ENCODE results near the gene RSPRY1. TPM values are rescaled to one million over a fixed set of nuclear protein-coding genes. Genes with fewer than 3 reads are reported as not detected.
A peak's percentile ranks its signal among the peaks of the same experiment; 100 is the strongest.

RSPRY1 gene
- total RNA-seq, 1 donor from 2014 or later, result 20.3 TPM

DNA sequence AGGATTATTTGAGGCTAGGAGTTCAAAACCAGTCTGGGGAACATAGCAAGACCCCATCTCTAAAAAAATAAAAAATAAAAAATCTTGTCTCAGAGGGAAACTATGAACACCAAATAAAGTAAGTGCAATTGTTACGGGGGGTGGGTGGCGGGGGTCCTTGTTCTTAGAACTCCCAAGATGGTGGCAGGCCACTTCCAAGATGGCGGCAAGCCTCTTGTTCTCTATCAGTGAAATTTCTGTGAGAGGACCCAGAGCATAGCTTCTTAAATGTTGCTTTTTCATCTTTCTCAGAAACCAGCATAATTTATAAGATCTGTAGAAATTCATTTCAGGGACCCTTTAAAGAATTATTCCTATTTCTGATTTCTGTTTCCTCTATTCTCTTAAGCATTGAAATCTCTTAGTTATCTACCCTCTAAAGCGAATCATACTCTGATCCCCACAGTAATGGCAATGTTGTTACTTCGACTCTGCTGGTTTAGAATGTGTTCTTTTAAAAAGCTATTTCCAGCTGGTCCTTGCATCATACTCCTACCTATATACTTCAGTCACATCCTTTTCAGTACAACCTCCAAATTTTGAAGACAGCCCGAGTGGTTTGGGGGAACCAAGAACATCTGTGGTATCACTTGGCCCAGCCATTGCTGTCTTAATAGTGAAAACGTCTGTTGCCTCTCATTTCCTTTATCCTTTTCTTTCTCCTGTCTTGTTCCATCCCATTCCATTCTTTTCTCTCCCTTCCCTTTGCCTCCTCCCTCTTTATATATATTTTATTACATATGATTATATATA lies 16.2 kb downstream of the RSPRY1 start:
- no peak for ATAC-seq
- intact Hi-C loops (cut with micrococcal nuclease), result no loop called here
- DNase-seq, result no peak

DNA sequence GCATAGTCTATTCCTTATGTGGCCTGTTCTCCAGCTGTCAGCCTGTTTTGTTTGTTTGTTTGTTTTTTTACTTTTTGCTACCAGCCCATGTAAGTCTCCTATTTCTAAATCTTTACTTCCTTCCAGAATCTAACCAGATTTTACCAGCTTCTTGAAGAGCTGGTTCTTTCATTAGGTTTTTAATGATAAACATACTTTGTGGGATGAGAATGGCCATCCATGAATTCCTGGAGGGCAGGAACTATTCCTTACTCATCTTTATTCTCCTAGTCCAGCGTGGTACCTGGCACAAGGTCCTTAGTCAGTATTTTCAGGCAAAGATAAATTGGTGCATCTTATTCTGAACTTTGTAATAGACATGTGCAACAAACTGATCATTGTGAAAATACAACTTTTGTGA lies 17.3 kb downstream of the RSPRY1 start:
- DNase-seq (no peak), ATAC-seq (no peak)
- intact Hi-C loops (cut with micrococcal nuclease), result no loop called here

DNA sequence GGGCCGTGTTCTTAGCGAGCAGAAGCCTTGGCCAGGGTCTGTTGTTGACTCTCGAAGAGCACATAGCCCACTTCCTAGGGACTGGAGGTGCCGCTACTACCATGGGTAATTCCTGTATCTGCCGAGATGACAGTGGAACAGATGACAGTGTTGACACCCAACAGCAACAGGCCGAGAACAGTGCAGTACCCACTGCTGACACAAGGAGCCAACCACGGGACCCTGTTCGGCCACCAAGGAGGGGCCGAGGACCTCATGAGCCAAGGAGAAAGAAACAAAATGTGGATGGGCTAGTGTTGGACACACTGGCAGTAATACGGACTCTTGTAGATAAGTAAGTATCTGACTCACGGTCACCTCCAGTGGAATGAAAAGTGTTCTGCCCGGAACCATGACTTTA lies 18.5 kb downstream of the RSPRY1 start:
- DNase-seq (no peak), ATAC-seq (no peak)
- intact Hi-C loops (cut with micrococcal nuclease), result no loop called here

DNA sequence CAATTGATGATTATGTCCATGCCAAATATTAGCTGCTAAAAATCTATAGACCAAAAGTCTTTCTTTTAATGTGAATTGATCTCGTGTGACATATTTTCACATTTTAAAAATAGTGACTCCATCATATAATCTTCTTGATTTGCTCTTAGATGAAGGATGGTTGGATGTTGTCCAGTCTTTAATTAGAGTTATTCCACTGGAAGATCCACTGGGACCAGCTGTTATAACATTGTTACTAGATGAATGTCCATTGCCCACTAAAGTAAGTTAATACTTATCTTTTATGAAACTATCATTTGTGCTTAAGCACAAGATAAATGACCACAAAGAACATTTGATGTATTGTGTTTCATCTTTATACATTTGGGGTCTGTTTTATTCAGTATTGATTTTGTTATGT lies 22.8 kb downstream of the RSPRY1 start:
- ATAC-seq (no peak), DNase-seq (no peak)
- intact Hi-C loops (cut with micrococcal nuclease), result no loop called here

DNA sequence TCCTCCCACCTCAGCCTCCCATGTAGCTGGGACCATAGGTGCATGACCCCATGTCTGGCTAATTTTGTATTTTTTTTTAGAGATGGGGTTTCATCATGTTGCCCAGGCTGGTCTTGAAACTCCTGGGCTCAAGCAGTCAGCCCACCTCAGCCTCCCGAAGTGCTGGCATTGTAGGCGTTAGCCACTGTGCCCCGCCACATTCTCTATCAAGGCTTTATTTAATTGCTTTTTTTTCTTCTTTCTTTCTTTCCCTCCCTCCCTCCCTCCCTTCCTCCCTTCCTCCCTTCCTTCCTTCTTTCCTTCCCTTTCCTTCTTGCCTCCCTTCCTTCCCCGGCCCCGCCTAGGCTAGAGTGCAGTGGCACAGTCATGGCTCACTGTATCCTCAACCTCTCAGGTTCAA lies 23.7 kb downstream of the RSPRY1 start:
- intact Hi-C loops (cut with micrococcal nuclease), result no loop called here
- ATAC-seq (no peak), DNase-seq (no peak)

DNA sequence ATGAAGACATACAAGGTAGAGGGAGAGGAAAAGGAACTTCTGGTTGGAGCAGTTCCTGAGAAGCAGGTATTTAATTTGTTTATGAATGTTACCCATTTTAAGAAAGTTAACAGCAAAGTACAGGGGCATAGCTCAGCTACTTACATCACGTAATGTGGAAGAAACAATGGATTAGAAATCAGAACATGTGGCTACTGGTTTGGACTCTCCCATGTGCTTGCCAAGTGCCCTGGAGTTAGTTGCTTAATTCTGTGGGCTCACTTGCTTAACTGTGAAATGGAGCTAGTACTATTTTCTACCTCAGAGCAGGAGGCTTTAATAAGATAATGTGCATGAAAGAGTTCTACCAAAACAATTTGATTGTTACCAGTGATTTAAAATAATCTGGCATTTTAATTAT lies 27.3 kb downstream of the RSPRY1 start:
- DNase-seq (no peak), ATAC-seq (no peak)
- intact Hi-C loops (cut with micrococcal nuclease), result no loop called here

DNA sequence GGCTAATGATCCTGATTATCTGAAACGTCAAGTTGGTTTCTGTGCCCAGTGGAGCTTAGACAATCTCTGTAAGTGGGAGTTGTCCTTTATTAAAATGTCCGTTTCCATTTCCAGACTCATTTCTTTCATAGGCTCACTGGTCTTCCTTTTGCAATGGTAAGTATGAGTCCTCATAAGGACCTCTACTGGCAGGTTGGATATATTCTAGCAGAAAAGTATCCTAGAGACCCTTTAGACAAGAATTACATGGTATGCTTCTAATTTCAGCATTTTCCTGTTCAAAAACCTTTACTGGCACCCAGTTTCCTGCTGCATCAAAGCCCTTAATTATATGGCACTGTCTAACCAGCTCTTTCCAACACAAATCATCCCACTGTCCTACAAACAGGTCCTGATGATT lies 30.8 kb downstream of the RSPRY1 start:
- intact Hi-C loops (cut with micrococcal nuclease), result no loop called here

DNA sequence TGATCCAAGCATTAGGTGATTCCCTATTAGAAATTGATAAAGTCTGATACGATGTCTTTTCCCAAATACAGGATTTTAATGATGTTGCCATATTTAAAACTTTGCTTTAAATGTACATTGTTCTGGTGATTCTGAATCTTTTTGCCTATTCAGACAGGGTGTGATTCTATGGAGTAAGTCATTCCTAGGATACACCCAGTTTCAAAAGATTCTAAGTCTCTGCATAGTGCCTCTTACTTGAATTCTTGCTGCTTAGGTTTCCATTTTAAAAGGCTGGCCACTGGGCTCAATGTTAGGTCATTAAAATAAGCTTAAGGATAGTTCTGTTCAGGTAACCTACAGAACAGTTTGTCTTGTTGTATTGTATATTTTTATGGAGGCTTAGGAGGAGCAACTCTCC lies 36.9 kb downstream of the RSPRY1 start:
- intact Hi-C loops (cut with micrococcal nuclease), result no loop called here
- ATAC-seq (no peak), DNase-seq (no peak)

More for the DNA sequence above, 30.8 kb downstream of the RSPRY1 start:
- ATAC-seq, result no peak
- no peak for DNase-seq

DNA sequence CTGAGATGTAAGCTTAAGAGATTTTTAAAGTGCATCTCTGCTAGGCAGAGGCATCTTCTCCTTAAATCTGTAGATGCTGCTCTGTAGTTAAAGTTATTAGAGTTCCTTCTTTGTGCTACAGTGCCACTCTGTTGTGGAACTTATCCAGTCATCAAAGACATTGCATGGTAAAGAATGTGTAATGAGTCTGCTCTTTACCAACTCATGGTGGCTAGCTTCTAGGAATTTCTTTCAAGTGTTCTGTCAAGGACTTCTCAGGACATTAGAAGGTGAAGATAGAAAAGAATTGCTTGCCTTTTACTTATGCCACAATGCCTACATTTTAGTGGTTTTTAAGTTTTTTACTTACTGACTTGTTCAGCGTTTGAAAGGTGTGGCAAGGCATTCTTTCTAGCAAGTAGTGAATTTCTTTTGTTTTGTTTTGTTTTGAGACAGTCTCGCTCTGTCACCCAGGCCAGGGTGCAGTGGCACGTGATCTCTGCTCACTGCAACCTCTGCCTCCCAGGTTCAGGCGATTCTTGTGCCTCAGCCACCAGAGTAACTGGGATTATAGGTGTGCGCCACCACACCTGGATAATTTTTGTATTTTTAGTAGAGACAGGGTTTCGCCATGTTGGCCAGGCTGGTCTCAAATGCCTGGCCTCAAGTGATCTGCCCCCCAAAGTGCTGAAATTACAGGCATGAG lies 38.7 kb downstream of the RSPRY1 start:
- no peak for ATAC-seq
- DNase-seq, result no peak
- intact Hi-C loops (cut with micrococcal nuclease), result no loop called here

DNA sequence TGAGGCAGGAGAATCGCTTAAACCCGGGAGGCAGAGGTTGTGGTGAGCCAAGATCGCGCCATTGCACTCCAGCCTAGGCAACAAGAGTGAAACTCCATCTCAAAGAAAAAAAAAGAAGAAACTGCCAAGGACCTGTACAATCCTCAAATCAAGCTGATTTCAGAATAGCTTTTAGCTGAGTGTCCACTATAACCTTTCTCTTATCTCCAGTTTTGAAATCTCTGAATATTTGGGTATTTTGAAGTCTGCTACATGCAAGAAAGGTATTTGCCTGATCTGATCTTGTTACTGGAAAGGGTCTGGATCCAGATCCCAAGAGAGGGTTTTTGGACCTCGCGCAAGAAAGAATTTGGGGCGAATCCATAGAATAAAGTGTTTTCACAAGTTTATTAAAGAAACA lies 39.8 kb downstream of the RSPRY1 start:
- ATAC-seq, result no peak
- no peak for DNase-seq
- intact Hi-C loops (cut with micrococcal nuclease), result no loop called here

DNA sequence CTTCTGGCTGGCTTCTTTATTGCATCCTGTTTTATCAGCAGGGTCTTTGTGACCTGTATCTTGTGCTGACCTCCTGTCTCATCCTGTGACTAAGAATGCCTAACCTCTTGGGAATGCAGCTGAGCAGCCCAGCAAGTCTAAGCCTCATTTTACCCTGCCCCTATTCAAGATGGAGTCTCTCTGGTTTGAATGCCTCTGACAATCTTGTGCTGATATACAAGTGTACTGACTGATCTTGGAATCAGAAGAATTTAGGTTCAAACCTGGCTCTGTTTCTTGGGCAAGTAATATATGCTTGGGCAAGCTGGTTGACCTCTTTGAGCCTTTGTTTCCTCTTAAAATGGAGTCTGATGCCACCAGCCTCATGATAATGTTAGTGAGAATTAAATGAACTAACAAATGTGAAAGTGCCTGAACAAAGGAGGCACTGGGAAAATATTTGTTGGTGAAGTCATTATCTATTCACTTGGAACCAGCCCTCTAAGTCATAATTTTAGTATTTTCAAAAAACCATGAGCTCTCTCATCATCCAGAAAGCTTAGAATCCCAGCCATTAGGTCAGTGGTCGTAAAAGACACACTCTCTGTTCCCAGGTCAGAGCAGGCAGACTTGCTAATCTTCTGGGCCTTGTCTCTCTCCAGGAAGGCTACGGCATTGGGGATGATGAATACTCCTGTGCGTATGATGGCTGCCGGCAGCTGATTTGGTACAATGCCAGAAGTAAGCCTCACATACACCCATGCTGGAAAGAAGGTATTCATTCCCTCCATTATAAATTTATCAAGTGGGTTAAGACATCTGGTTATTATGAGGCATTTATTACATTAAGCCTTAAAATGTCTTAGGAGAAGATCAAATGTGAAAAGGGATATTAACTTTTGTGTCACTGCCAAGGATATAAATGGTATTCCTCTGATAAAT lies 40.8 kb downstream of the RSPRY1 start:
- intact Hi-C loops (cut with micrococcal nuclease), result no loop called here
- DNase-seq (no peak), ATAC-seq (no peak)

DNA sequence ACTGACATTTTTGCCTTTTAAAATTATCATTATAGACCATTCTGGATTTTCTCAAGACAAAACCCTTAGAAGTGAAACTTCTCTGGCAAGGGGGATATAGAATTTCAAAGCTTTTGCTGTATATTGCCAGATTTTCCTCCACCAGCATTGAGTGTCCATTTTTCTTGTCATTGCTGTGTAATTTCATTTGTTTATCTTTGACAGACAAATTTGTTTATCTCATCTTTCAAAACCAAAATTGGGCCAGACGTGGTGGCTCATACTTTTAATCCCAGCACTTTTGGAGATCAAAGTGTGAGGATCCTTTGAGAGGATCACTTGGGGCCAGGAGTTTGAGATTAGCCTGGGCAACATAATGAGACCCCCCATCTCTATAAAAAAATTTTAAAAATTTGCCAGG lies 43.0 kb downstream of the RSPRY1 start:
- ATAC-seq (no peak), DNase-seq (no peak)
- intact Hi-C loops (cut with micrococcal nuclease), result no loop called here

DNA sequence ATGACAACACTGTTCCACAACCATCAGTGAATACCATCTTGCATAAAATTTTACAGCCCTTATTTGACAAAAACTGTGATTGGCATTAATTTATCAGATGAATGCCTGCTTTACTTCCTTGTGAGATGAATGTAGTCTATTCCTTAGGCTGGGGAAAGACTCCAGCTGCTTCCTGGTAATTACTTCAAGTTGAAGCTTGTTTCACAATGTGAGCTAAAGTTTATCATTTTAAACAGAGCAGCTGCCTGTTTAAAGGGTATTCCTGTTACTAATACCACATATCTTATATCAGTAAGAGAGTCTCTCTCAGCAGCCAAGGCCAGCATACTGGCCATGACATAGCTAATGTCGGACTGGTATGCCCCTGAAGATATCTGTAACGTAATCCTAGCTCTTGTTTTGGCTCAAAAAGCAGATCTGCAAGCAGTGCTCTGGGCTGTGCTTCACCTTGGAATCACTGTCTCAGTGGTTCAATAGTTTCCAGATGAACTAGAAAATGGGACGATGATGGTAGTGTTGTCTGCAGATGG lies 45.8 kb downstream of the RSPRY1 start:
- intact Hi-C loops (cut with micrococcal nuclease), result no loop called here
- no peak for DNase-seq
- no peak for ATAC-seq

DNA sequence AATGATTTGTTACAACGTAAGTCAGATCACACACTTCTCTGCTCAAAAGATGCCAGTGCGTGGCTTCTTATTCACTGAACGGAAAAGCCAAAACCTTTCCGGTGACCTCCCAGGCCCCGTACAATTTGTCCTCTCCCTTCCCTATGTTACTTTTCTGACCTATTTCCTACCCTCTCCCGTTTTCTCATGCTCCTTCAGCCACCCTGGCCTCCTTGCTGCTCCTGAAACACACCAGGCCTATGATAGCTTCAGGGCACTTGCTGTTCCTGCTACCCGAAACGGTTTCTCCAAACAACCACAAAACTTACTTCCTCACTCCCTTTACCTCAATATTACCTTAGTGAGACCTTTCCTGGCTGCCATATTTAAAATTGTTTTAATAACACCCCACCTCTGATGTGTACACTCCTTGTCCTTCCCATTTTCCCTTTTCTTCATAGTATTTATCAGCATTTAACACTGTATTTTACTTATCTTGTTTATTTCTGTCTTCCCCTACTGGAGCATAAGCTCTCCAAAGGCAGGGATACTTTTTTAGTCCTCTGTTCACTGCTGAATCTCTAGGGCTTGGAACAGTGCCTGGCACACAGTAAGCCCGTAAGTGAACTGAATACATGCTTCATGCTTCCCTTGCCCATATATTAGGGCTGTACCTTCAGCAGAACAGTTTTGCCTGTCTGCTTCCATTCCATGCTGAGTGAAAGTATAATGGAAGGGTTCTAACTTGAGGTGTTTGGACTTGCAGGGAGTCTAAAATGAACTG lies 48.0 kb downstream of the RSPRY1 start:
- intact Hi-C loops (cut with micrococcal nuclease), result no loop called here
- DNase-seq, result no peak
- peak; percentile 96 for ATAC-seq

DNA sequence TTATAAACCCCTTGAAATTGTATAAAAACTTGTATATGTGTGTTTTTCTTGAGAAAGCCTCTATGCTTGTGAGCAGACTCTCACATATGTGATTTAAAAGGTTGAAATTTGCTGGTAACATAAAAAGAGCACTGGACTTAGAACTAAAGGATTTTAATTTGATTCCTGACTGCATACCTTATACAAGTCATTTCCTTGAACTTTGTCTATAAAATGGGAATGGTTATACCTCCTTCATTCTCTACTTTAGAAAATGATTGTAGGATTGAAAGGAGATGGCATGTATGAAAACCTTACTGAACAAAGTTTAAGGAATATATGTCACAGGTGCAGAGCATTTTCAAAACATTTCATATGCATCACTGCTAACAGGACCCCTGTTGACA lies 48.6 kb downstream of the RSPRY1 start:
- intact Hi-C loops (cut with micrococcal nuclease), result no loop called here
- DNase-seq, result no peak
- ATAC-seq, result no peak

DNA sequence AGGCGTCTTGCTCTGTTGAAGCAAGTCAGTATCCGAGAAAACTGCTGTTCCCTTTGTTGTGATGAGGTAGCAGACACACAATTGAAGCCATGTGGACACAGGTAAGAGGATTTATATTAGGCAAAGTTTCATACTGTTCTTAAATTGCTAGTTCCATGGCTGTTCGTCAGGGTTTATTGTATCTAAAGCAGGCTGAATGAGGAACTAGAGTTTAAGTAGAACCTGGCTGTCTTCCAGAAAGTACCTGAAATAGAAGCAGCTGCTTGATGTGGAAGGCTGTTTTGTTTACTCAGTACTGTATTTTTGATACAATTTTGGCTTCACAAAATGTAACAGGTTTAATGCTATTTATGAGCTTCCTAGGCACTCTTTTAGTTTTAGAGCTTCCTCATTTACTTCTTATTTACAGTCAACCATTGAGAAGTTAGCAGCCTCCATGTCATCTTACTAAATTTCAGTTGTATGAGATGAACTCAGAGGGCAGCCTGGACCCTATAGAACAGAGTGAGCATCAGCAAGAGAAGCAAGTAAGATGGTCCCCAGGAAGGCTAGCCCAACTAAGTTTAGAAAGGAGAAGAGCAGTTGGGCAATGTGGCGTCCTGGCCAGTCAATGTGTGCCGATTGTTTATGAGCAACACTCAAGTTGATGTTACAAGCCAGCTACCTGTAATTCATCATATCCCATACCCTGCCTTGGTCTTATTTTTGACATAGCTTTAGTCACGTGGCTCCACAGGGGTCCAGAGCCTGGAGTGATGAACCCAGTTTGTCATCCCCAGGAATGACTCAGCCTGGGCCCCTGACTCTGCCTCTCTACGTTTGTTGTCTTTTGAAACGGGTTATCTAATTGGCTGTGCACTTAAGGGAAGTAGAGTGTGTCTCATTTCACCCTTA lies 49.2 kb downstream of the RSPRY1 start:
- intact Hi-C loops (cut with micrococcal nuclease), result no loop called here
- DNase-seq (no peak), ATAC-seq (peak; percentile 67)

DNA sequence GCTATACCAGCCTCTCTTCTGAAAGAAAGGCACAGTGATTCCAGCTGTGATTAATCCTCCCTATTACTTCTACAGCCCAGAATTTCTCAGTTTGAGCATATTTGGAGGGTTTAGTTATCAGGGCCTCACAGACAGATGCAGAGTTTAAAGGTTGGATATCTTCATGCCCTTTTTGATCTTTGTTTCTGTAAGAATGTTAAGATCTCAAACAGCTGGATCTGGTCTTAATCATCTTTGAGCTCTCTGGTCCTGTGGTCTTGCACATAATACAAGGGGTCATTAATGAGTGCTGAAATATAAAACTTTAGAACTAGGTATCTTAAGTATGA lies 49.9 kb downstream of the RSPRY1 start:
- ATAC-seq (no peak), DNase-seq (no peak)
- intact Hi-C loops (cut with micrococcal nuclease), result no loop called here

DNA sequence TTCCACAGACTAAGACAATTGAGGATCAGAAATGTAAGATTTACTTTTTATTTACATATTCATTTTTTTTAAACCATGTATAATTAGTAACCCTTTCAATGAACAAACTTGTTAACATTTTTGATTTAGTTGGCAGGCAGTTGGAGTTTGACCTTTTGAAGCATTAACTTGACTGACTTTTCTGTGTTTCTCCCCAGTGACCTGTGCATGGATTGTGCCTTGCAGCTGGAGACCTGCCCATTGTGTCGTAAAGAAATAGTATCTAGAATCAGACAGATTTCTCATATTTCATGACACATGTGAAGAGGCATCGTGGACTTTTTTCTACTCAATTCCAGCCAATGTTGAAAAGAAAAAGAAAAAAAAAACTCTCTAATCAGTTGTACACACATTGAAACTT lies 52.6 kb downstream of the RSPRY1 start:
- DNase-seq (no peak), ATAC-seq (no peak)
- intact Hi-C loops (cut with micrococcal nuclease), result no loop called here
